Ectodermal cell (in vitro differentiated cells): ENCODE data around the gene CRK.
A peak's percentile ranks its signal among the peaks of the same experiment; 100 is the strongest.

Experiments
- H3K27ac ChIP-seq: 2 replicates; pipeline ENCODE4 v1.7.0; 2013; ENCODE audit warnings: mild to moderate bottlenecking, low read depth, low read length; ENCODE audit not compliant: insufficient read depth, poor library complexity, severe bottlenecking
- H3K27me3 ChIP-seq: 2 replicates; pipeline ENCODE4 v1.7.0; 2013; ENCODE audit warnings: mild to moderate bottlenecking, low read length; ENCODE audit not compliant: insufficient read depth, control insufficient read depth, poor library complexity, severe bottlenecking
- H3K36me3 ChIP-seq: one replicate; pipeline ENCODE4 v1.7.0; 2013; ENCODE audit warnings: low read length; ENCODE audit not compliant: control insufficient read depth, insufficient read depth
- H3K4me1 ChIP-seq: one replicate; pipeline ENCODE4 v1.7.0; 2013; ENCODE audit warnings: low read length; ENCODE audit not compliant: control insufficient read depth, insufficient read depth
- H3K4me3 ChIP-seq: 2 replicates; pipeline ENCODE4 v1.7.0; 2013; ENCODE audit warnings: low read depth, low read length, control low read depth; ENCODE audit not compliant: insufficient read depth
- H3K9me3 ChIP-seq: 2 replicates; pipeline ENCODE4 v1.7.0; 2013; ENCODE audit warnings: mild to moderate bottlenecking, low read length, moderate library complexity; ENCODE audit not compliant: control insufficient read depth
- WGBS, 2 experiments: methylation state at CpG; one replicate each; pipeline ENCODE4 v1.1.7; 2013; ENCODE audit warnings: missing lambda C conversion rate in 2 of 2; 5-methylcytosine and 5-hydroxymethylcytosine counted together

The CRK gene

DNA sequence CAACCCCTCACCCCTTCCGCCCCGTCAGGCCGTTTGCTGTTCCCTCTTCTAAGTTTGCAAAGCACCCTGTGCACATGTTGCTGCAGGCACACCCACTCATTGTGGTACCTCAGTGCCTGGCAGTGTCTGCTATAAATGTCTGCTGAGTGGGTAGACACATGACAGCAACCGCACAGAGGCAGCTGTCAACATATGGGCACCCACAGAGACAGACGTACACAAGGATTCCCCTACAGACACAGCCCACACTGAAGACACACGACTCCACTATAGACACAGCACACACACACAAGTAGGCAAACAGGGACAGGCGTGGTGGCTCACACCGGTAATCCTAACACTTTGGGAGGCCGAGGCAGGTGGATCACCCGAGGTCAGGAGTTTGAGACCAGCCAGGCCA is 17.8 kb upstream of the CRK start:
- no peak overlapping the region for H3K4me3 ChIP-seq
- peaks cover 4% of the 10 kb centered on the region for H3K36me3 ChIP-seq
- WGBS, 2 experiments: 90 to 91% methylated on average over 10 of the region's 10 CpGs
- peaks cover 12% of the 10 kb centered on the region for H3K4me1 ChIP-seq
- no peaks in the 10 kb centered on the region for H3K27me3 ChIP-seq
- no peaks in the 10 kb centered on the region for H3K9me3 ChIP-seq
- H3K27ac ChIP-seq: no peak overlapping the region

DNA sequence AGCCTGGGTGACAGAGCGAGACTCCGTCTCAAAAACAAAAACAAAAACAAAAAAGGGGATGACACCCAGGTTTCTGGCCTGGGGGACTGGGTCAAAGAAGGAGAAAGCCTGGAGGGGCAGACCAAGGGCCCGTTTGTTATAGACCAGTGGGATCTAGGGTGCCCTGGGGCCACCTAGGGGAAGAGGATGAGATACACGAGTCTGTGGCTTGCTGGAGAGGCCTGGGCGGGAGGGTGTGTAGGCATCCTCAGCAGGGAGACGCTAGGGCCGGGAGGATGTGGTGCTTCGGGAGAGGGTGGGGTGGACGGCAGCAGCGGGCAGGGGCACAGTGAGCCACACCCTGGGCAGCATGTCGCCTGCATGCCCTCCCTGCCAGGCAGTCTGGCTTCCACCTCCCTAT is 17.1 kb upstream of the CRK start:
- H3K36me3 ChIP-seq: peaks cover 4% of the 10 kb centered on the region
- no peak overlapping the region for H3K27ac ChIP-seq
- peaks cover 16% of the 10 kb centered on the region for H3K4me1 ChIP-seq
- no peaks in the 10 kb centered on the region for H3K27me3 ChIP-seq
- 71 to 75% methylated on average over 11 of the region's 11 CpGs for WGBS, 2 experiments
- H3K4me3 ChIP-seq: no peak overlapping the region
- H3K9me3 ChIP-seq: no peaks in the 10 kb centered on the region

DNA sequence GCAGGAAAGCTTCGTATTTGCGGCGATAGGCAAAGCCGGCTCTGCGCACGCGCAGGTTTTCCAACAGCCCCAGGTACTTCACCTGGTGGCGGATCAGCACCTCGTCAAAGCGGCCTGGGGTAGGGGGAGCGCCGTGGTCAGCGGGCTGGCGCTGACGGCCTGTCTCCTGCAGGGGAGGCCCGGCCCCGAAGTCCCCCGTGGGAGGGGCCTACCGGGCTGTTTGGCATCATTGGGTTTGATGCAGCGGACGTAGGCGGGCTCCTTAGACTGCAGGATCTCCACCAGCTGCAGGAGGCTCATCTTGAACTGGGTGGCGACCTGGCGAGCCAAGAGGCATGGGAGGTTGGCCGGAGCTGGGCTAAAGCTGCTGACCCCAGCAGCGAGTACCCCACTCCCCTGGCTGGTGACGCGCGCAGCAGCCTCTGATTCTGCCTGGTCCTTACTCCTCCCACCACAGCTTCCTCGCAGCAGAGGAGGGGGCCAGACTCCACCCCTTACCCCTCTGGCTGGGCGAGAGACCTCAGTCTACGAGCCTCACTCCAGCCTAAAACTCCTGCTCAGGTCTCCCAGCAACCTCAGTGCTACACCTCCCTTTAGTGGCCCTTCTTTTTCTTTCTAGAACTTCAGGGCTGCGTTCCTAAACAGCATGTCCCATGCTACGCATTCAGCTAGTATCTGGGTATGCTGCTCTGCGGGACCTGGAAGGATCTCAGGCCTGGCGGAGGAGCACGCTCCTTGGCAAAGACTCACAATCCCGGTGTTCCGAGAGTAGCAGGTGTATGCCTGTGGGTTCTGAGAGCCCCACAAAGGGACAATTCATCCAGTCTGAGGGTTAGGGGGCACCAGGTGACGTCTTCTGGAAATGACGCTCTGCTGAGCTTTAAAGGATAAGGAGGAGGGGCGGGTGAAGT is 16.1 kb upstream of the CRK start:
- H3K27ac ChIP-seq: peak overlapping the region; percentile 33
- peaks cover 21% of the 10 kb centered on the region for H3K4me1 ChIP-seq
- H3K27me3 ChIP-seq: no peaks in the 10 kb centered on the region
- H3K36me3 ChIP-seq: peaks cover under 1% of the 10 kb centered on the region
- 89 to 90% methylated on average over 42 of the region's 42 CpGs for WGBS, 2 experiments
- no peaks in the 10 kb centered on the region for H3K9me3 ChIP-seq
- H3K4me3 ChIP-seq: no peak overlapping the region

DNA sequence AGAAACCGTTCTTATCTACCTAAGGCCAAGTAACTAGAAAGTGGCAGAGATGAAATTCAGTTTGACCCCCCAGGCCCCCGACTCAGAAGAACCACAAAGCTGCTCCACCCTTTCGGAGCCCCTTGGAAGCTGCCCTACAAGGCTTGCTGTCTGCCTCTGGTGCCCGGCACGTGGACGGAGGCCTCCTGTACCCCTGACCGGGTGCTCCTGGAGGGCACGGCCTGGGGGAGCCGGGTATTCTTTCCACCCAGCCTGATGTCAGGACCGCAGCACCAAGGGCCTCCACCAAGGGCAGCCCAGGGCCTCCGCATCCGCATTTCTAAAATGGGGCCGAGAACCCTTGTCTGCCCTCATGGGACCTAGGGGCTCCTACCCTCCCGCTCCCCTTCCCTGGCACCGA is 15.5 kb upstream of the CRK start:
- Histone ChIP-seq H3K9me3 (no peaks in the 10 kb centered on the region), H3K27me3 (no peaks in the 10 kb centered on the region), H3K4me1 (peaks cover 21% of the 10 kb centered on the region), H3K27ac (no peak overlapping the region), H3K4me3 (no peak overlapping the region), H3K36me3 (peaks cover 4% of the 10 kb centered on the region)
- WGBS, 2 experiments: 95 to 96% methylated on average over 15 of the region's 15 CpGs

DNA sequence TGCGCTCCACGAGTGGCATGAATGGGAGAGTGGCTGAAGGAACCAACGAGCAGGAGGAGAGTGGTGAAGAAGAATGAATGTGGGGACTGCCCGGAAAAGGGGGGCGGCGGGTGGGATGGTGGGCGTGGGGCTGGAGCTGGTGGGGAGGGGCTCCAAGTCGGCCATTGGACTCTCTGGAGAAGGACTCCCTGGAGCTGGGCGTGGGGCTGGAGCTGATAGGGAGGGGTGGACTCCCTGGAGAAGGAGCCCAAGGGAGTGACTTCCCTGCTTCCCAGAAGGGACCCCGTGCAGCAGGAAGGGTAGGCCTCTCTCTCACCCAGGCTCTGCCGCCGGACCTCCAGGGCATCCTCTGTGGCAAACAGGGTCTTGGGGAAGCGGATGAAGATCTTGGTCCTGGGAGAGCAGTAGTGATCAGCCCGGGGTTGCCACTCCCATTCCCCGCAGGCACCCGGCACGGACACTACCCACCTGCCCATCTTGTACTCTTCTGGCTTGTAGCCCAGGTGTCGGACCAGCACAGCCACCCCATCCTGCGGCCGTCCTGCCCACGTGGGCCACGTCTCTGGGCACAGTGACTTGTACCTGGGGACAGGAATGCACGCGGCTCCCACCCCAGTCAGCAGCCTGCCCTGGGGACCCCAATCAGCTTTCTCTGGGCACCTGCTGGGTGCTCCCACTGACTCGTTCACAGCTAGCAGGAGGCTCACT is 14.9 kb upstream of the CRK start:
- no peak overlapping the region for H3K27ac ChIP-seq
- WGBS, 2 experiments: 92% methylated on average over 25 of the region's 25 CpGs
- H3K36me3 ChIP-seq: peaks cover 4% of the 10 kb centered on the region
- no peak overlapping the region for H3K4me3 ChIP-seq
- H3K4me1 ChIP-seq: peaks cover 21% of the 10 kb centered on the region
- H3K9me3 ChIP-seq: no peaks in the 10 kb centered on the region
- no peaks in the 10 kb centered on the region for H3K27me3 ChIP-seq

DNA sequence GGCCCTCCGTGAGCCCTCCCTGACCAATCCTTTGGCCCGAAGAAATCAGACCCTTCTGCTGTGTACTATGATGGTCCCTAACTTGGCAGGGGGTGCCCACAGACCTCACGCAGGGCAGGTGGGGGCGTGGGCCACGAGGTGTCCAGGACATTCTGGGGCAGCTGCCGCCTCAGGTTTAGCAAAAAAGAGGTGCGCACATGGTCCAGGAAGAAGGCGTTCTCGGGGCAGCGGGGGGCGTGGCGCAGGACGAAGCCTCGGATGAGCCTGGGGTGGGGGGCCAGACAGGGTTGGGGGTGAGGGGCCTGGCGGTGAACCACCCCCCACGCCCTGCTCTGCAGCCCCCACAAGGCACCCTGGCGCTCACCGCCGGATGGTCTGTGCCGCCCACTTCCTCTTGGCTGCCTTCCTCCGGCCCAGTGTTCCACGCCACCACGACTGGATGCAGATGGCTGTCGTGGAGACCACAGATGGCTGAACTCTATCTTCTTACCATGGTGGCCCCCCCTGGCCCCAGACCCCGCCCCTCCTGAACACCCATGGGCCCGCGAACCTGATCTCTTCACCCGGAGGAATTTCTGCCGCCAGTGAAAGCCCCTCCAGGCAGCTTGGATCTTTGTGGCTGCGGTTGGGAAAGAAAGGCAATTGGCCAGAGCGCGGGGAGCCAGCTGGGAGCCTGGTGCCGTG is 14.2 kb upstream of the CRK start:
- Histone ChIP-seq H3K36me3 (peaks cover 7% of the 10 kb centered on the region), H3K4me1 (peaks cover 21% of the 10 kb centered on the region), H3K9me3 (no peaks in the 10 kb centered on the region), H3K27ac (no peak overlapping the region), H3K4me3 (no peak overlapping the region), H3K27me3 (no peaks in the 10 kb centered on the region)
- 91 to 92% methylated on average over 33 of the region's 33 CpGs for WGBS, 2 experiments

DNA sequence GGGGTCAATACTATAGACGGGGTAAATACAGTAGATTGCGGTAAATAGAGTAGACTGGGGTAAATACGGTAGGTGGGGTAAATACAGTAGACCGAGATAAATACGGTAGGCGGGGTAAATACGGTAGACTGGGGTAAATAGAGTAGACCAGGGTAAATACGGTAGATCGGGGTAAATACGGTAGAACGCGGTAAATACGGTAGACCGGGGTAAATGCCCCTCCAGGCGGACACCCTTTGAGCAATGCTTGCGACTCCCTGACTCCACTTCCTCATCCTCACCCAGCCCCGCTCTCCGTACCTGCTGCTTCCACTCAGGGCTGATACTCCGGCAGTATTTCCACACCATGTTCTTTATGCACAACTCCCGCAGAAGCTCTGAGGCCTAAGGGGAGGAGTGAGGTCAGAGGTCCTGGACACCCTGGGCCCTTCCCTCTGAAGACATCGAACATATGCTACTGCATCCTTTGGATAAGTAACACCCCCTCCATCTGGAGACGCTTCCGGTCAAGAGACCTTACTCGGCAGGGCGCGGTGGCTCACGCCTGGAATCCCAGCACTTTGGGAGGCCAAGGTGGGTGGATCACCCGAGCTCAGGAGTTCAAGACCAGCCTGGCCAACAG is 13.3 kb upstream of the CRK start:
- H3K36me3 ChIP-seq: peaks cover 9% of the 10 kb centered on the region
- H3K4me3 ChIP-seq: no peak overlapping the region
- no peaks in the 10 kb centered on the region for H3K9me3 ChIP-seq
- WGBS, 2 experiments: 63 to 68% methylated on average over 28 of the region's 28 CpGs
- peaks cover 17% of the 10 kb centered on the region for H3K4me1 ChIP-seq
- no peaks in the 10 kb centered on the region for H3K27me3 ChIP-seq
- no peak overlapping the region for H3K27ac ChIP-seq

DNA sequence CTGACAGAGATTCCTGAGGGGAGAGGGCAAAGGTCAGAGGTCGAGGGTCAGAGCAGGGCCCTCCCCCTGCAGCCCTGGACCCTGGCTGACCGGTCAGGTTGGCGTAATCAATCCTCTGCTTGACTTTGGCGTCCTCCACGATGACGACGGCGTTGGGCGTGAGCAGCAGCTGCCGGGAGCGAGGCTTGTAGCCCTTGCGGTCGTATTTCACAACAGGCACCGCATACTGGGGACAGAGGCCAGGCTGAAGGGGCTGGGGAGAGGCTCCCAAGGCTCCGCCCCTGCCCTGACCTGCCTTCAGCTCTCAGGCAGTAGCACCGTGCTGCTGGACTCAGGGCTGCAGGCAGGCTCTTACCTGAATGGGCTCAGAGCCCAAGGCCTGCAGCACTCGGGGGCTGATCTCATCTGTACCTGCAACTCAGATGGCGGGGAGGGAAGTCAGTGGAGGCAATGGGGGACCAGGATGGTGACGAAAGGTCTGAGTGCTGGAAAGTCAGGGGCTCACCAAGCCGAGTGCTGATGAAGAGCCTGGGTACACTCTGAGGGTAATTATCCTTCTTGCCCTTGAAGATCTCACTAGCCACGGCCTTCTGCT is 12.0 kb upstream of the CRK start:
- Histone ChIP-seq H3K27ac (peak overlapping the region; percentile 36), H3K9me3 (no peaks in the 10 kb centered on the region), H3K4me1 (peaks cover 17% of the 10 kb centered on the region), H3K4me3 (no peak overlapping the region), H3K27me3 (no peaks in the 10 kb centered on the region), H3K36me3 (peaks cover 9% of the 10 kb centered on the region)
- WGBS, 2 experiments: 78 to 81% methylated on average over 21 of the region's 21 CpGs

DNA sequence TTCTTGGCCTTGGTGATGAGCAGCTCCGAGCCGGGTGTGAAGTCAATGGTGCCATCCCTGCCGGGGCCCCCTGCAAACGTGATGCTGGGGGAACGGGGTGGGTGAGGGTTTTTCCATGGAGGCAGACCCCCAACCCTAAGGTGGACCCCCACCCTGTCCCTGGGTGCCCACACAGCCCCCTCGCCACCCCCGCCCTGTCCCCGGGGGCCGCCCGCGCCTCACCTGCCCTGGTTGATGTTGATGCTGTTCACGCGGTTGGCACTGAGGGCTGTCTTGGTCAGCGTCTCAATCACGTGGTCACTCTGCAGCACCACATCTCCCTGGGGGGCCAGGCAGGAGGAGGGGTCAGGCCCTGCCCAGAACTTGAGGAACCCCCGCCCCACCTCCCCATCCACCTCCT is 11.2 kb upstream of the CRK start:
- Histone ChIP-seq H3K36me3 (peaks cover 9% of the 10 kb centered on the region), H3K4me1 (peaks cover 11% of the 10 kb centered on the region), H3K27me3 (no peaks in the 10 kb centered on the region), H3K9me3 (no peaks in the 10 kb centered on the region), H3K4me3 (no peak overlapping the region), H3K27ac (no peak overlapping the region)
- WGBS, 2 experiments: 95 to 96% methylated on average over 15 of the region's 16 CpGs
